Left lung (tissue), 10 donors: Measurements from ENCODE around the gene PREX1. TPM values are rescaled to one million over a fixed set of nuclear protein-coding genes. Genes with fewer than 3 reads are reported as not detected.

Experiments used
- ATAC-seq: fragments of 200-7000 bp; cut with Tn5 transposase; one replicate; pipeline ENCODE4 v1.9.1; 2020; ENCODE audit warnings: moderate library complexity
- DNase-seq, 4 donors: peaks; one replicate each; pipeline ENCODE4 v3.0.0-alpha.2; 2013 to 2020
- H3K27ac ChIP-seq, 2 donors: fragments of 200-600 bp; sonication (generic) in 1 of 2; one replicate each; pipeline versions ENCODE4 v1.5.0 to v1.8.0; 2020 to 2021
- H3K27me3 ChIP-seq, 2 donors: fragments of 200-600 bp; sonication (generic) in 1 of 2; one replicate each; pipeline versions ENCODE4 v1.5.0 to v1.8.0; 2020 to 2021
- H3K36me3 ChIP-seq, 2 donors: fragments of 200-600 bp; sonication (generic) in 1 of 2; one replicate each; pipeline versions ENCODE4 v1.5.0 to v1.8.0; 2020 to 2021
- H3K4me1 ChIP-seq, 2 donors: fragments of 200-600 bp; one replicate each; pipeline ENCODE4 v1.8.0; 2021
- H3K4me3 ChIP-seq, 2 donors: fragments of 200-600 bp; sonication (generic) in 1 of 2; one replicate each; pipeline versions ENCODE4 v1.5.0 to v1.8.0; 2020 to 2021; ENCODE audit warnings: mild to moderate bottlenecking in 1 of 2
- H3K9me3 ChIP-seq, 2 donors: fragments of 200-600 bp; sonication (generic) in 1 of 2; one replicate each; pipeline versions ENCODE4 v1.5.0 to v1.8.0; 2020 to 2021
- CTCF ChIP-seq, 2 donors: fragments of 200-600 bp; sonication (generic) in 1 of 2; IDR thresholded peaks; one replicate each; pipeline versions ENCODE4 v1.5.0 to v1.8.0; 2021; ENCODE audit warnings: antibody characterized with exemption in 2 of 2
- intact Hi-C, 2 donors: fragments of 100-400 bp; cut with DNase I; formaldehyde crosslinking; loops; one replicate each; pipeline versions ENCODE4 v1.11.2 to v1.14.2; 2022
- polyA plus RNA-seq, 6 donors: library from polyadenylated mRNA; unstranded; fragments of 120-200 nt; gene quantifications; one replicate each; pipeline ENCODE4 v1.2.1, GENCODE V29; 2013; ENCODE audit not compliant: insufficient read length in 6 of 6
- total RNA-seq, 2 donors: library from RNA; stranded (reverse); fragmentation: NEBNext Ultra II Directional; extraction: Animal tissue kit (Norgen Biotek cat#: 25700); gene quantifications; one replicate each; pipeline ENCODE4 v1.2.1, GENCODE V29; 2021
- donor health status: DM: no; HTN: yes; CAD: no.
- donor health status: DM: no; HTN: no; CAD: no.

PREX1 gene
- total and polyA plus RNA-seq, 8 donors = 20.3 to 111 (median 26.1) TPM

DNA sequence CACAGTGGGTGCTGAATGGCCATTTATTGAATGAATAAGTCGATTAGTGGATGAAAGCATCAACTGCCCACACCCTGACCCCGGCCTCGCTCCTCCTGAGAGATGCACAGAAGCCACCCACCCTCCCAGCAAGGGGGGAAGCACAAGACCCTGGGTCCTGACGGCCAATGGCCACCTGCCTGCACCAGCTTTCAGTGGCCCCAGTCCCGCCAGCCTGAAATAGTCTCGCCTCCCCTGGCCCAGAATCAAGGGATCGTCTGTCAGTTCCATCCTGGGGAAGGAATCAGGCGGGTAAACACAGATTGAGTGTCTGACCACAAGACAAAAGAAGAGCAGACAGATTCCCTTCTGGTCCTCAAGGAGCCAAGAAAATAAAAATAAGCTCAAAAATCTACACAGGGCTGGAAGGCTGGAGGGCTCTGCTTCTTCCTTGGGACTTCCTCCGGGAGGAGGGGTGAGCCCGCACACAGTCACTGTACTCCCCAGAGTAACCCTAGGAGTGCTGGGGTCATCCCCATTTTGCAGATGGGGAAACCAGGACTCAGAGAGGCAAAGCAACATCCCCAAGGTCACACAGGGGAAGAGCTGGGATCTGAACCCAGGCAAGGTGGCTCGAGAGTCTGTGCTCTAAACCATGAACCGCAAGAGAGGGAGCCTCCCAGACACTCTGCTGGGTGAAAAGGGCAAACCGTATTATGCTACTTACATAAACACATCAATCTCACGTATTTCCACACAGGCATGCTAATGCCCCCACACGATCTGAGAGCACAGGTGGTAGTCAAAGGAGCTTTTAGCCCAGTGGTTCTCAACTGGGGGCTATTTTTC is 7.8 kb downstream of the PREX1 start:
- no peak for ATAC-seq
- Histone ChIP-seq H3K4me1 (peaks cover 10 to 100% of the 10 kb centered on the region in 2 donors), H3K27ac (peak overlapping the region in 1 of 2 donors; percentile 97), H3K9me3 (no peaks in the 10 kb centered on the region), H3K27me3 (peaks cover 0 to 94% of the 10 kb centered on the region in 2 donors), H3K36me3 (peaks cover 0 to 31% of the 10 kb centered on the region in 2 donors), H3K4me3 (peak overlapping the region in 1 of 2 donors; percentile 6)
- intact Hi-C loops = loop anchor here in 1 of 2 donors (10.0 kb wide), 1 partner anchor 45 kb away; no protein-coding TSS in a partner anchor
- TF ChIP-seq CTCF (IDR thresholded peaks at IDR 0.05) = no peak
- DNase-seq = no peak

- H3K27me3 ChIP-seq = peaks cover 0 to 94% of the 10 kb centered on the region in 2 donors
- no peaks in the 10 kb centered on the region for H3K9me3 ChIP-seq
- no peak overlapping the region for H3K4me3 ChIP-seq
- no peak for TF ChIP-seq CTCF (IDR thresholded peaks at IDR 0.05)
- DNase-seq (no peak), ATAC-seq (no peak)
- H3K4me1 ChIP-seq = peaks cover 10 to 100% of the 10 kb centered on the region in 2 donors
- H3K27ac ChIP-seq = peak overlapping the region in 1 of 2 donors; percentile 52
- intact Hi-C loops = no loop called here
- peaks cover 0 to 33% of the 10 kb centered on the region in 2 donors for H3K36me3 ChIP-seq
These were observed 8.7 kb downstream of the PREX1 start for GRCh38 chr20:48819089-48819488.

- Histone ChIP-seq H3K27me3 (peaks cover 0 to 94% of the 10 kb centered on the region in 2 donors), H3K4me1 (peaks cover 8 to 100% of the 10 kb centered on the region in 2 donors), H3K27ac (peak overlapping the region in 1 of 2 donors; percentile 52), H3K9me3 (no peaks in the 10 kb centered on the region), H3K36me3 (peaks cover 0 to 36% of the 10 kb centered on the region in 2 donors), H3K4me3 (no peak overlapping the region)
- ATAC-seq (no peak), DNase-seq (no peak)
- intact Hi-C loops = no loop called here
- no peak for TF ChIP-seq CTCF (IDR thresholded peaks at IDR 0.05)
These were observed 9.3 kb downstream of the PREX1 start for GRCh38 chr20:48818481-48818987.

DNA sequence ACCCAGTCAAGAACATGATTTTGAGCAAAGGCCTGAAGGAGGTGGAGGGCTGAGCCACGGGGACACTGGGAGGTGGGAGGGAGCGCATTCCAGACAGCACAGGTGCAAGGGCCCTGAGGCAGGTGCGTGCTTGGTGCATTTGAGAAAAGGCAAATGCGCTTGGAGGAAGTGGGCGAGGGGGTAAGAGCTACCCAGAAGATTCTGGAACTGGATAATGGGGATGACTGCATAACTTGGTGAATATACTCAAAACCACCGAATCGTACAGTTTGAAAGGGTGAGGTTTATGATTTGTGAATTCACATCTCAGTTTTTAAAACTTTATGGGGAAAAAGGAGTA is 9.8 kb downstream of the PREX1 start:
- Histone ChIP-seq H3K4me3 (no peak overlapping the region), H3K36me3 (peaks cover 0 to 39% of the 10 kb centered on the region in 2 donors), H3K9me3 (no peaks in the 10 kb centered on the region), H3K27ac (peak overlapping the region in 1 of 2 donors; percentile 52), H3K27me3 (peaks cover 0 to 89% of the 10 kb centered on the region in 2 donors), H3K4me1 (peaks cover 4 to 100% of the 10 kb centered on the region in 2 donors)
- intact Hi-C loops = no loop called here
- DNase-seq (no peak), ATAC-seq (no peak)
- TF ChIP-seq CTCF (IDR thresholded peaks at IDR 0.05) = no peak

DNA sequence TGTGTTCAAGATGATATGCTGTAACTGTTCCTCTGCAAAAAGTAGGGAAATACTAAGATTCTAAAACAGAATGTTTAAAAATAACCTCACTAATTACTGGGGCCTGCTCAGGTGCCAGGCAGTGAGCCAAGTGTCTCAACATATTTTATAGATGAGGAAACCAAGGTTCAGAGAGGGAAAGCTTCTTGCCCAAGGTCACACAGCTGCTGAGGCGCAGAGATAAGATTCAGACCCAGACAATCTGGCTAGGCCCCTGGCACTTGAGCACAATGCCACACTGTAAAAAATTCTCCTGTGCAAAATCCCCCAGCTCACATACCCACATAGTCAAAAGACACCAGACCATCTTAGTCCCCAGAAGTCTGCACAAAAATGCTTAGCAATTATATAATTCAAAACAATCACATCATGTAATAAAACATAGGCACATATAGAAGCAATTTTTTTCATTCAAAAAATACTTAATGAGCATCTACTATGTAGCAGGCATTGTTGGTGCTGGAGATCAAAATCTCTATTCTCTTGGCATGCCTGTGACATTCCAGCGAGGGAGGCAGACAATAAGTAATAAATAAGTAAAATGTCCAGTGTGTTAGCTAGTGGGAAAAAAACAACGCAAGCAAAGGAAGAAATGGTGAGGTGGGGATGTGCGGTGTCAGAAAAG is 10.3 kb downstream of the PREX1 start:
- no peak for ATAC-seq

More for the DNA sequence above, 10.3 kb downstream of the PREX1 start:
- Histone ChIP-seq H3K36me3 (peaks cover 0 to 42% of the 10 kb centered on the region in 2 donors), H3K4me1 (peaks cover 4 to 100% of the 10 kb centered on the region in 2 donors), H3K4me3 (no peak overlapping the region), H3K9me3 (no peaks in the 10 kb centered on the region), H3K27me3 (peaks cover 0 to 84% of the 10 kb centered on the region in 2 donors), H3K27ac (no peak overlapping the region)
- no peak for DNase-seq
- intact Hi-C loops = no loop called here
- no peak for TF ChIP-seq CTCF (IDR thresholded peaks at IDR 0.05)
